Measurements from ENCODE around the gene ADGRE2.
"Not testable (repeated sequence)": the region's sequence is repeated elsewhere in the genome, so short reads cannot be mapped to it uniquely, and the experiment has no call there.

- TF ChIP-seq, protein P1, sequence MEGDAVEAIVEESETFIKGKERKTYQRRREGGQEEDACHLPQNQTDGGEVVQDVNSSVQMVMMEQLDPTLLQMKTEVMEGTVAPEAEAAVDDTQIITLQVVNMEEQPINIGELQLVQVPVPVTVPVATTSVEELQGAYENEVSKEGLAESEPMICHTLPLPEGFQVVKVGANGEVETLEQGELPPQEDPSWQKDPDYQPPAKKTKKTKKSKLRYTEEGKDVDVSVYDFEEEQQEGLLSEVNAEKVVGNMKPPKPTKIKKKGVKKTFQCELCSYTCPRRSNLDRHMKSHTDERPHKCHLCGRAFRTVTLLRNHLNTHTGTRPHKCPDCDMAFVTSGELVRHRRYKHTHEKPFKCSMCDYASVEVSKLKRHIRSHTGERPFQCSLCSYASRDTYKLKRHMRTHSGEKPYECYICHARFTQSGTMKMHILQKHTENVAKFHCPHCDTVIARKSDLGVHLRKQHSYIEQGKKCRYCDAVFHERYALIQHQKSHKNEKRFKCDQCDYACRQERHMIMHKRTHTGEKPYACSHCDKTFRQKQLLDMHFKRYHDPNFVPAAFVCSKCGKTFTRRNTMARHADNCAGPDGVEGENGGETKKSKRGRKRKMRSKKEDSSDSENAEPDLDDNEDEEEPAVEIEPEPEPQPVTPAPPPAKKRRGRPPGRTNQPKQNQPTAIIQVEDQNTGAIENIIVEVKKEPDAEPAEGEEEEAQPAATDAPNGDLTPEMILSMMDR (IDR thresholded peaks at IDR 0.05), result not testable (repeated sequence)
- TF ChIP-seq POLR2A (IDR thresholded peaks at IDR 0.05), result not testable (repeated sequence)
These were observed 6.4 kb upstream of the ADGRE2 start for GRCh38 chr19:14784730-14785101.
